ENCODE data around the gene TBKBP1.

TBKBP1 gene

GRCh38 chr17:47693731-47694580 lies at the start of gene TBKBP1:
TSS of gene TBKBP1 (plus strand) at chr17:47694161. CDS start at chr17:47696113, 1,952 bp downstream.
- peak; percentile 63 for DNase-seq (ENCODE audit: low read depth, low spot score)

- DNase-seq (ENCODE audit: low read depth, low spot score), result no peak
Observed at GRCh38 chr17:47644324-47644723, 49.6 kb upstream of the TBKBP1 start.

- peak; percentile 97 for DNase-seq (ENCODE audit: low read depth, low spot score)
Observed at GRCh38 chr17:47649153-47649971, 44.6 kb upstream of the TBKBP1 start, which contains the start of gene KPNB1. TSS of gene KPNB1 (plus strand) at chr17:47649919. CDS start at chr17:47650245, 326 bp downstream.

- DNase-seq (ENCODE audit: low read depth, low spot score), result no peak
Observed at GRCh38 chr17:47649972-47650524, 43.9 kb upstream of the TBKBP1 start.

- peak; percentile 88 for DNase-seq (ENCODE audit: low read depth, low spot score)
Observed at GRCh38 chr17:47650525-47651522, 43.1 kb upstream of the TBKBP1 start.

- DNase-seq (ENCODE audit: low read depth, low spot score), result no peak
Observed at GRCh38 chr17:47651704-47652103, 42.3 kb upstream of the TBKBP1 start.

- no peak for DNase-seq (ENCODE audit: low read depth, low spot score)
Observed at GRCh38 chr17:47652570-47652969, 41.4 kb upstream of the TBKBP1 start.

GRCh38 chr17:47653442-47653841 lies 40.5 kb upstream of the TBKBP1 start:
- DNase-seq (ENCODE audit: low read depth, low spot score), result no peak

- DNase-seq (ENCODE audit: low read depth, low spot score), result no peak
Observed at GRCh38 chr17:47654991-47655390, 39.0 kb upstream of the TBKBP1 start.

GRCh38 chr17:47660064-47660492 lies 33.9 kb upstream of the TBKBP1 start:
- DNase-seq (ENCODE audit: low read depth, low spot score), result no peak

GRCh38 chr17:47663912-47664623 lies 29.9 kb upstream of the TBKBP1 start:
- DNase-seq (ENCODE audit: low read depth, low spot score), result peak; percentile 35

GRCh38 chr17:47664624-47664941 lies 29.4 kb upstream of the TBKBP1 start:
- no peak for DNase-seq (ENCODE audit: low read depth, low spot score)

- DNase-seq (ENCODE audit: low read depth, low spot score), result no peak
Observed at GRCh38 chr17:47665655-47666054, 28.3 kb upstream of the TBKBP1 start.

GRCh38 chr17:47669081-47669480 lies 24.9 kb upstream of the TBKBP1 start:
- no peak for DNase-seq (ENCODE audit: low read depth, low spot score)

- no peak for DNase-seq (ENCODE audit: low read depth, low spot score)
Observed at GRCh38 chr17:47670064-47670463, 23.9 kb upstream of the TBKBP1 start.

GRCh38 chr17:47674499-47674898 lies 19.5 kb upstream of the TBKBP1 start:
- DNase-seq (ENCODE audit: low read depth, low spot score), result no peak

GRCh38 chr17:47675380-47676198 lies 18.4 kb upstream of the TBKBP1 start:
- DNase-seq (ENCODE audit: low read depth, low spot score), result no peak

GRCh38 chr17:47676199-47676472 lies 17.8 kb upstream of the TBKBP1 start:
- no peak for DNase-seq (ENCODE audit: low read depth, low spot score)

GRCh38 chr17:47676510-47677165 lies 17.3 kb upstream of the TBKBP1 start:
- DNase-seq (ENCODE audit: low read depth, low spot score), result no peak

Data from iPS DF 19.7 (cell line).